Left lung (tissue), 10 donors: ENCODE measurements around the gene POLR2B. TPM values are rescaled to one million over a fixed set of nuclear protein-coding genes. Genes with fewer than 3 reads are reported as not detected.
A peak's percentile ranks its signal among the peaks of the same experiment; 100 is the strongest.
"Not testable (repeated sequence)": the region's sequence is repeated elsewhere in the genome, so short reads cannot be mapped to it uniquely, and the experiment has no call there.

Experiments
- ATAC-seq: fragments of 200-7000 bp; cut with Tn5 transposase; one replicate; pipeline ENCODE4 v1.9.1; 2020; ENCODE audit warnings: moderate library complexity
- DNase-seq, 4 donors: peaks; one replicate each; pipeline ENCODE4 v3.0.0-alpha.2; 2013 to 2020
- H3K27ac ChIP-seq, 2 donors: fragments of 200-600 bp; sonication (generic) in 1 of 2; one replicate each; pipeline versions ENCODE4 v1.5.0 to v1.8.0; 2020 to 2021
- H3K27me3 ChIP-seq, 2 donors: fragments of 200-600 bp; sonication (generic) in 1 of 2; one replicate each; pipeline versions ENCODE4 v1.5.0 to v1.8.0; 2020 to 2021
- H3K36me3 ChIP-seq, 2 donors: fragments of 200-600 bp; sonication (generic) in 1 of 2; one replicate each; pipeline versions ENCODE4 v1.5.0 to v1.8.0; 2020 to 2021
- H3K4me1 ChIP-seq, 2 donors: fragments of 200-600 bp; one replicate each; pipeline ENCODE4 v1.8.0; 2021
- H3K4me3 ChIP-seq, 2 donors: fragments of 200-600 bp; sonication (generic) in 1 of 2; one replicate each; pipeline versions ENCODE4 v1.5.0 to v1.8.0; 2020 to 2021; ENCODE audit warnings: mild to moderate bottlenecking in 1 of 2
- H3K9me3 ChIP-seq, 2 donors: fragments of 200-600 bp; sonication (generic) in 1 of 2; one replicate each; pipeline versions ENCODE4 v1.5.0 to v1.8.0; 2020 to 2021
- CTCF ChIP-seq, 2 donors: fragments of 200-600 bp; sonication (generic) in 1 of 2; IDR thresholded peaks; one replicate each; pipeline versions ENCODE4 v1.5.0 to v1.8.0; 2021; ENCODE audit warnings: antibody characterized with exemption in 2 of 2
- intact Hi-C, 2 donors: fragments of 100-400 bp; cut with DNase I; formaldehyde crosslinking; loops; one replicate each; pipeline versions ENCODE4 v1.11.2 to v1.14.2; 2022
- polyA plus RNA-seq, 6 donors: library from polyadenylated mRNA; unstranded; fragments of 120-200 nt; gene quantifications; one replicate each; pipeline ENCODE4 v1.2.1, GENCODE V29; 2013; ENCODE audit not compliant: insufficient read length in 6 of 6
- total RNA-seq, 2 donors: library from RNA; stranded (reverse); fragmentation: NEBNext Ultra II Directional; extraction: Animal tissue kit (Norgen Biotek cat#: 25700); gene quantifications; one replicate each; pipeline ENCODE4 v1.2.1, GENCODE V29; 2021
- donor health status: DM: no; HTN: yes; CAD: no.
- donor health status: DM: no; HTN: no; CAD: no.

Gene POLR2B
- total and polyA plus RNA-seq, 8 donors: 62.1 to 126 (median 112) TPM

- no peaks in the 10 kb centered on the region for H3K36me3 ChIP-seq
- ATAC-seq (no peak), DNase-seq (no peak)
- H3K27ac ChIP-seq: peak overlapping the region in 1 of 2 donors; percentile 69
- no peak overlapping the region for H3K4me3 ChIP-seq
- intact Hi-C loops: no loop called here
- no peak for TF ChIP-seq CTCF (IDR thresholded peaks at IDR 0.05)
- H3K27me3 ChIP-seq: no peaks in the 10 kb centered on the region
- H3K4me1 ChIP-seq: peaks cover 0 to 10% of the 10 kb centered on the region in 2 donors
- H3K9me3 ChIP-seq: peaks cover 0 to 1% of the 10 kb centered on the region in 2 donors
These were observed 66.3 kb downstream of the POLR2B start for GRCh38 chr4:57044996-57045395.

GRCh38 chr4:57047046-57047445 lies 68.3 kb downstream of the POLR2B start:
- H3K4me3 ChIP-seq, DNase-seq, H3K36me3 ChIP-seq, H3K9me3 ChIP-seq, H3K27me3 ChIP-seq, ATAC-seq, H3K27ac ChIP-seq, intact Hi-C loops: not testable (repeated sequence)
- peaks cover 11 to 15% of the 10 kb centered on the region in 2 donors for H3K4me1 ChIP-seq

GRCh38 chr4:57048590-57049304 lies 70.1 kb downstream of the POLR2B start:
- no peaks in the 10 kb centered on the region for H3K27me3 ChIP-seq
- no peak for DNase-seq

GRCh38 chr4:57051095-57051494 lies 72.4 kb downstream of the POLR2B start:
- H3K4me1 ChIP-seq: peaks cover 5 to 11% of the 10 kb centered on the region in 2 donors
- peaks cover 0 to 1% of the 10 kb centered on the region in 2 donors for H3K9me3 ChIP-seq
- no peaks in the 10 kb centered on the region for H3K27me3 ChIP-seq
- H3K27ac ChIP-seq: peak overlapping the region in 1 of 2 donors; percentile 45
- DNase-seq (no peak), ATAC-seq (peak; percentile 59)
- H3K4me3 ChIP-seq: no peak overlapping the region
- no peaks in the 10 kb centered on the region for H3K36me3 ChIP-seq
- TF ChIP-seq CTCF (IDR thresholded peaks at IDR 0.05): no peak
- intact Hi-C loops: no loop called here

More at GRCh38 chr4:57048590-57049304, 70.1 kb downstream of the POLR2B start:
- Histone ChIP-seq H3K36me3 (no peaks in the 10 kb centered on the region), H3K4me1 (peaks cover 11 to 14% of the 10 kb centered on the region in 2 donors), H3K27ac (no peak overlapping the region), H3K9me3 (peaks cover 0 to 1% of the 10 kb centered on the region in 2 donors), H3K4me3 (no peak overlapping the region)
- ATAC-seq: no peak
- intact Hi-C loops: no loop called here
- TF ChIP-seq CTCF (IDR thresholded peaks at IDR 0.05): no peak

- H3K27ac ChIP-seq: peak overlapping the region in 1 of 2 donors; percentile 45
- no peak for ATAC-seq
- no peak for TF ChIP-seq CTCF (IDR thresholded peaks at IDR 0.05)
These were observed 72.8 kb downstream of the POLR2B start for GRCh38 chr4:57051524-57051923.

More at GRCh38 chr4:57051524-57051923, 72.8 kb downstream of the POLR2B start:
- peaks cover 5 to 11% of the 10 kb centered on the region in 2 donors for H3K4me1 ChIP-seq
- no peak for DNase-seq
- H3K36me3 ChIP-seq: no peaks in the 10 kb centered on the region
- intact Hi-C loops: no loop called here
- H3K27me3 ChIP-seq: no peaks in the 10 kb centered on the region
- H3K4me3 ChIP-seq: no peak overlapping the region
- H3K9me3 ChIP-seq: peaks cover 0 to 1% of the 10 kb centered on the region in 2 donors
